HG03378 (cell line): ENCODE results near the gene TOMM22.

Experiments used
- ATAC-seq: cut with Tn5 transposase; IDR thresholded peaks from one replicate; pipeline ENCODE4 v1.9.1; 2021; ENCODE audit warnings: mild to moderate bottlenecking, moderate library complexity; ENCODE audit not compliant: unreplicated experiment

Gene TOMM22

DNA sequence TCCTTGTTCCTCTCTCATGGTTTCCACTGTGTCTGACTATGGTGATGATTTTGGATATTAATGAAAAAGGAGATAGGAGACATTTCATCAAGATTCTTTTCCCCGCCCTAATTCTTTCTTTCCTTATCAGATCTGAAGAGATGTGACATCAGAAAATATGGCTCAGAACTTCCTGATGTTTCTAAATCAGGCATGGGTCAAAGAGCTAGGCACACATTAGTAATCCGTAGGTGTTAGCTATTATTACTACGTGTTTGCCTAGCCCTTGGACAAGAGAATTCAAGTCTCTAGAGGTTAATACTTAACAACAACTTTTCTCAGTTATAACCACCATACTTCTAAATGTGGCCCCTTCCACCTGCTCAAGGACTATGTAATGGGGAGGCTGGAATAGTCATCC is 13.2 kb downstream of the TOMM22 start:
- ATAC-seq: no peak

DNA sequence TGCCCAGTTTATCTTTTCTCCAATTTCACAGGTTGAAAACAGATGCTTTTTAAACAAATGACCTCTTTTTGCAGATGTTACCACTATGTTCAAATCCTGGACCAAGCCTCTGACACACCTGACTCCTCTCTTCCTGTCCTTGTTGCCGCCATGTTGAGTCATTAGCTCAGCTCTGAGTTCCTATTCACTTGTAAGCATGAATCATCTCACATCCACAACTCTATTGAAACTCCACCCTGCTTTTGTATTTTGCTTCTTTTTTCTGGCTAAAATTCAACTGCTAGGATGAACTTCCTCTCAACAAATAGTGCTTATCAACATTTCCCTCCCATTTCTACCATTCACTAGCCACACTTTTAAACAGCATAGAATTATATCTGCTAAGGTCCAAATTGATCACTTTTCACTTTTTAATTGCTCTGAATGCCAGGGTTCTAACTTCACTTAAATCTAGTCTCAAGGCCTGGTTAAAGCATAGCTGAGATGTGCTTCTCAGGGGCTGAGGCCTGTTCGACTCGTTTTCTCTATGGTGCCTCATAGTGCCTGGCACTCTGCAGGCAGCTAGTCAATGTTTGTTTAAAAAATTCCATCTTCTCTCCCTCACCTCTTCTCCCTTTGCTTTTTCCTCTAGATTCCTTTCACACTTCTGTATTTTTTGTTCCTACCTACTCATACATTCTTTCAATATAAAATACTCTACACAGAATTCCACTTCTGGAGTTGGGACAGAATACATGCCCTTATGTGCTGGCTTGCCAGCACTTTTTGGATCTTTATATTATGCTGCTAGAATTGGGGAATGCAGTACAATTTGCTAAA is 15.1 kb downstream of the TOMM22 start:
- no peak for ATAC-seq

DNA sequence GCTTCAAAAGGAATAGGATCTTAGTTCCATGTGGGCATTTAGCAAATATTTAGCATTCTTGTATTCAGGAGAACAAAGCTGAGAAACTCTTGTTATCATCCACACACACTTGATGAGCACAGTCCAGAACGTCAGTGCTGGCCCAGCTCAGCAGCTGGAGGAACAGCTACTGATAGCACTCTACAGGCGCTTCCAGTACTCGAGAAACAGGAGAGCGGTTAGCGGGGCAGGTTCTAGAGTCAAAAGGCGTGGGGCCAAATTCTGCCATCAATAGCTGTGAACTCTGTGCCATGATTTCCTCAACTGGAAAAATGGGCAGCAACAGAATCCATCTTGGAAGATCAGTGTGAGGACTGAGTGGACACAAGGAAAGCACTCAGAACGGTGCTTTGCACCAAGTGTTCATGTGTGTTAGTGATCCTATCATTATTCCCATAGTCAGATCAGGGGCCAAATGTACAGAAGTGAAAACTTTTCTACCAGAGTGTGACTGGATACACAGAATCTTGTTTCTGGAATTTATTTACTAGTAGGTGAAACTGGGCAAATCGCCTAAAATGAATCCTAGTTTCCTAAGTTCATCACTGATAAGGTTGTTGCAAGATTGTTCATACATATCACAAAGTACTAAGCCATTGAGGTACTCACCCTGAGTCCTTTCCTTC is 15.8 kb downstream of the TOMM22 start:
- no peak for ATAC-seq

DNA sequence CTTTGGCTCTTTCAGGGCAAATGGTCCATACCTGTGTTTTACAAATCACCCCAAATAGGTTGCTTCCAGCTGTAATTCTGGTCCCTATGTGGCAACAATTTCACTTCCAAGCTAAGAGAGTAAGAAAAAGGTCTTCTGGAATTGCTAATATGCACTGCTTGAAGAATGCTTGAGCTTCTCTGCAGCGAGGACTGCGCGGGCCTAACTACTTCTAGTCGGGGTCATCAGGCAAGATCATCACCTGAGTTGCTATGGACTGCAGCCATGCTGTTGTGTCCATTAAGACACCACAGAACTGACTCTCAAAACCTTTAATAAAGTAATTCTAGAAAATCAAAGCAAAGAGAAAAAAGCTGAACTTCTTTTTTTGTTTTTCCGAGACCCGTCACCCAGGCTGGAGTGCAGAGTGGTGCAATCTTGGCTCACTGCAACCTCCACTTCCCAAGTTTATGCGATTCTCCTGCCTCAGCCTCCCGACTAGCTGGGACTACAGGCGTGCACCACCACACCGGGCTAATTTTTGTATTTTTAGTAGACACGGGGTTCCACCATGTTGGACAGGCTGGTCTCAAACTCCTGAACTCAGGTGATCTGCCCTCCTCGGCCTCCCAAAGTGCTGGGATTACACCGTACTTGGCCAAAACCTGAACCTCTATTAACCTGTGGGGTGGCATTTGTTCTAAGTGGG is 16.8 kb downstream of the TOMM22 start:
- ATAC-seq: no peak

DNA sequence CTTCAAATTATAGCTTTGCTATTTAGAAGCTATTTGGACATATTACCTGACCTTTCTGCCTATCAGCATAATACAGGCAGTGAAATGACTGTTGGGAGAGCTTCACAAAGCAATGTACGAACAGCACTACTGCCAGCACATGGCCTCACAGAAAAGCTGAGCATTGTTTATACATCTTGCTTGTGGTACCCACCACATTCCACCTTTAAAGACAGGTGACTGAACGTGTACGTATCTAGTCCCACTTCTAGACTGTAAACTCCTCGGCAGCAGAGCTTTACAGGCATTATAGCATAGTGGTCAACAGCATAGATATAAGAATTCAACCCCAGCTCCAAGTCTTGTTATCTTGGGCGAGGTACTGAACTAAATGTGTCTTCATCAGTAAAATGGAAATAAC is 17.4 kb downstream of the TOMM22 start:
- no peak for ATAC-seq

DNA sequence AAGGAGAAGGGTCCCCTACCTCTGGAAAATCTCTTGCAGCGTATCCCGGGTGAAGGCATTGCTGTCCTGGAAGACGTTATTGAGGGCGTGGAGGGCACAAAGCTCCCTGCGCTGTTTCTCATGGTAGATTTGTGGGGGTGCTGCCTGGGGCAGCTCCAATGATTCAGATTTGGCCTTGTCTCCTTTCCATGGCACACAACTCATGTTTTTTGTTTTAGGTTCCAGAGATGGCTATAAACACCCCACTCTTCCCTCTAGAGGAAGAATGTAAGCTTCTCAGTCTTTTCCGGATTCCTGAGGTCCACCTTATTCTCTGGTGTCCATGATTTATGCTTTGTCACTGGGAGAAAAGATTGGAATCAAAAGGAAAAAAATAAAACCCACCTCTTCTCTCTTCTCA is 18.0 kb downstream of the TOMM22 start:
- ATAC-seq: no peak

DNA sequence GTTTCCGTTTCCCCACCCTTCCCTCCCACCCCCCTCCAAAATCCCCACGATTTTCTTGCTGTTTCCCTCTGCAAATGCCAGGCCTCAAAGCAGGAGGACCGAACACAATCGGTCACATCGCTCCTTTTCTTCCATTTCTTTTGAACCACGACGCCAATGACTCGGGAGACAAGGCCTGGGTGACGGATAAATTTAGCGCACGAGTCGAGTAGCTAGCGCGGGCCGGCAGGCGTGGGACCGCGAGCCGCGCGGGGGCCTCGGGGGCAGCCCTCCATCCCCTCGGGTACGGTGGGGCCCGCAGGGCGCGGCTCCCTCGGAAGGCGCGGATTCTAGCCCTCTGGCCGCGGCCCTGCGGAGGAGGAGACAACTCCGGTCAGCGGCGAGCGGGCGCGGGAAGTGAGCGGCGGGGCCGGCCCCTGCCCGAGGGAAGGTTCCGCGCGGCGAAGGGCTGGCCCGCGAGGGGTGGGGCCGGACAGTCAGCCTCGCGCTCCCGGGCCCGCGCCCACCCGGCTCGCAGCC is 18.6 kb downstream of the TOMM22 start:
- ATAC-seq: no peak

DNA sequence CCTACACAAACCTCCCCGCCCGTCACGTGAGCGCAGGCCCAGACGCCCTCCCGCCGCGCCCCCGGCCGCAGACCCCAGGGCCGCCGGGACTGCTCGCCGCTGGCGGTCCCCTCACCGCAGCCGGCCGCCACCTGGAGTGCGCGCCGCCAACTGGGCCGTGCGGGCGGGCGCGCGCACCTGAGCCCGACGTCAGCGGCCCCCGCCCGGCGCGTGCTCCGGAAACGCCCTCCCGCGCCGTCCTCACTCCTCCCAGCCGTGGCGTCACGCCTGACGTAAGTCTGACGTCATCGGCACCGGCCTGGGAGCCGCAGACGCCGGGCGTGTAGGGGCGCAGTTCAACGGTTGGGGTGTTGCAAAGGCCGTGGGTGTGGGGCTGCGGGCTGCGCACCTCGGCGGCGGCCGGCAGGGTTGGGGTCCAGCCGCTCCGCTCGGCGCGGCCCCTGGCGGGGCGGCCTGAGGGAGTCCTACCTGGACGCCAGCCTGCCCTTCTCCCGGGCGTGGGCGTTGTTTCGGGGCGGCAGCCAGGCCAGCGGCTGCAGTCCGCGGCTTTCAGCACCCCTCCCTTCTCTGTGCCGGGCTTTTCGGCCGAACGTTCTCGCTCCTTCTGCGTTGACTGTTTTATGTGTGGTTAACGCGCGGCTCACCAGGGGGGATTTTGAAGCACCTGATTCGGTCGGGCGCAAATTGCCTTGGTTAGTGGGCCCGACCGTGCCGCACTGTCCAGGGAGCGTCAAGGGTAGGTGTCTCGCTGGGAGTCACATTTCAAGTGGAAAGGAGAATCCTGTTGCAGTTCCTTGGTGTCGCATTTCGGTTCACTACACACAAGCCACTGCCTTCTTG is 19.3 kb downstream of the TOMM22 start, which contains the start of gene JOSD1:
JOSD1 (minus strand) TSS at position 155 of the 840 bp plus-strand sequence. CDS start 956 bp downstream, outside the sequence.
- ATAC-seq: peak; percentile 13

DNA sequence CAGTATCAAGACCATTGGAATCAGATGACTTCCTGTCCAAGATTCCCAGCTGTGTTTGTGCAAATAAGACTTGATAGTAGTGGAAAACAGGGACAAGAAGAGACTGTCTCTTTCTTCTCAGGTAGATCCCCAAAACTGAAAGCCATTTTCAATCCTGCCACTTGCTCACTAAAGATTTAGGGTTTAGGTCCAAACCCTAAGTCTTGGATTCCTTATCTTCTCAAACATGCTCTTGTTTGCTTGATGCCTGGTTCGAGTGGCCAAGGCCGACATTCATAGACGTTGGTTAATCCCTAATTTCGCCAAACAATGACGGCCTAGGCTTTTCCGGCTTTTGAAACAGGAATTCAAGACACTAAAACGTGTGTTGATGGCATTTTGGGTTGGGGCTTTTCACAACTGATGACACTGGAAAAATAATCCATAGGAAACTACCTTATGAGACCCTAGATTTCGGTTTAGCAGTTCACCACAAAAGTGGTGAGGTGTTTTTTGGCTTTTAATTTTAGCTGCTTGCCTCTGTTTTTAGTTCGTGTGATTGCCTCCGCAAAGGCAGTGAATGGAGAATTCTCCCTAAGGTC is 23.0 kb downstream of the TOMM22 start:
- no peak for ATAC-seq

DNA sequence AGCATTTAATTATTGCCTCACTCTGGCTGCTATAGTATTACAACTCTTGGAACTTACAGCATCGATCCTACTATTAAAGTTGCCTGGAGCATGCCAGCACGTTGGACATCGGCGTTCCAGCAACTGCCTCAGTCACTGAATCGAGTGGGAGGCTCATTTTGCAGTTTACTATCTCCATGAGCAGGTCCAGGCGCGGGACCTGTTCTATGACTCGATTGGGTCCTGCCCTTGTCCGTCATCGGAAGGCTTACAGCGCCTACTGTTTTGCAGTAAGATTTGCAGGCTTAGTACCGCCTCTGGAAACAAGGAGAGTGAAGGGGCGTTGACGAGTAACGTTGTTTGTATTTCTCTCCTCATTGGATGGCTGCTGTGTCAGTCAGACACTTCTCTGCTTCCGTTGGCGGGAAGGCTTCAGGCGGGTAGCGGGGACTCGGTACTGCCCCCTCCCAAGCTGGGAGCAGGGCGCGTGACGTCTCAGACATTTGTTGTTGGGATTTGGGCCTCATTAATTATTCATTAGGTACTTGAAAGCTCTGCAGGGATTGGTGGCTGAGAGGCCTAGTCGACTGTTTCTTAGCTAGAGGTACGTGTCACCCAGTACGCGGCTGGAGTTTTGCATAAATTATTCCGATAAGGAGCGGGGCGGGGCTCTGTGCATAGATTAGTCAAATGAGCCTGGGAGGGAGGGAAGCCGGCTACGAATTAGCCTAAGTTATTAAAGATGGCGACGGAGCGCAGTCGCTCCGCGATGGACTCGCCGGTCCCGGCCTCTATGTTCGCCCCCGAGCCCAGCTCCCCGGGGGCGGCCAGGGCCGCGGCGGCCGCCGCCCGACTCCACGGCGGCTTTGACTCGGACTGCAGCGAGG is 23.7 kb downstream of the TOMM22 start, which contains the start of gene GTPBP1:
GTPBP1 (plus strand) TSS at position 710 of the 866 bp plus-strand sequence; CDS start at position 722, 12 bp downstream.
- peak; percentile 77 for ATAC-seq

DNA sequence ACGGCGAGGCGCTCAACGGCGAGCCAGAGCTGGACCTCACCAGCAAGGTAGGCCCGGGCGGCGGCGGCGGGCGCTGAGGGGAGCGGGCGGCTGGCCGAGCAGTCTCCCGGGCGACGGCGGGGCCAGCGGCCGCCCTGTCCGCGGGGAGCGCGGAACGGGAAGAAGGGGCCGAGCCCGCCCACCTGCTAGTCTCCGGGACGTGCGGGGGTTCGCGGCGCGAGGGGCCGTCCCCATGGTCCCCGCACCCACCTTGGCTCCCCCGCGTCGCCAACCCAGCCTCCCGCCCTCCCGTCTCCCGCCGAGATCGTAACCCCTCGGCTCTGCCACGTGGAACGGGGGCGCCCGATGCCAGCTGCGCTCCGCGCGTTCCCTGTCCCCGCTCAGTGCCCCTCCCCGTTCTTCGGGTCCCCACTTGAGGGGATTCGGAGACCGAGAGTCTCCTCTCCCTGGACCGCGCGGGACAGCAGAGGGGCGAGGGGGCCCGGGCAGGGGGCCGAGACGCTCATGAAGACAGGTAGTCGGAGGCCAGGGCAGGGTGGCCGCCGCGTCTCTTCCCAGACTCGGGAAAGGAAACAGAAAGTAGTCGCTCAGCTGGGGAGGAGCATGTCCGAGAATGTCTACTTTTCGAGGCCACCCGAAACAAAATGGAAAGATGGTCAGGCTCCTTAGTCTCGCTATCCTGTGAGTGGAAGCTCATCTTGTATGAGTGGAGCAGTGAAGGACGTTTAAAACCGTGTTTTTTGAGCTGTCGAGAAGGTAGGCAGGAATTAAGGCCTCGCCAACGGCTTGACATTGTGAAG is 24.5 kb downstream of the TOMM22 start:
- ATAC-seq: no peak

DNA sequence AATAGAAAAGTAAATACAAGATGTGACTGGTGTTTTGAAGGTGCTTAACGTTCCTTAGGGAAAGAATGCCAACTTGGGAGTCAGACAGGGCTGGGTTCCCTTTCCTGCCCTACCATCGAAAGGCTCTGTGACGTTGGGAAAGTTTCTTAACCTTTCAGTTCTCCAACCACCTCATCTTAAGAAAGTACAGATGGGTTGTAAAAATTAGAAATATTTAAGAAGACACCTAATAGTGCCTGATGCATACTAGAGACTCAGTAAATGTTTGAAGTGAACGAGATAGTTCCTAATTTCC is 25.1 kb downstream of the TOMM22 start:
- no peak for ATAC-seq

DNA sequence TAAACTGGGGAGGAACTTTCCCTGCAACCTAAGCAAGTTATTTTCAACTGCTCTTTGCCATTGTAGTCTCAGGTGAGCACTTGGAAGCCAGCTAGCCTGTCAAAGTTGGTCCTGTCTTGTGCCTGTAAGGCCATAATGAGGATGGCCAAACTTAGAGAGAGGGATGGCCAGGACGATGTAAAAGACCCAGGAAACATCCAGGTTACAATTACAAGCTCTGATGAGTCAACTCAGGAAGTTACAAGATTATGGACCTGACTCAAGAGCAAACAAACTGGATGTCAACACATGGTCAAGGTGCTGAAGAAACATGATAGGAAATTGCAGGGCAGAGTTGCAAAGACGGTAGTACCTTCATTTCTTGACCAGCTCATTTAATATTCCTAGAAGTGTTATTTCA is 25.6 kb downstream of the TOMM22 start:
- no peak for ATAC-seq

DNA sequence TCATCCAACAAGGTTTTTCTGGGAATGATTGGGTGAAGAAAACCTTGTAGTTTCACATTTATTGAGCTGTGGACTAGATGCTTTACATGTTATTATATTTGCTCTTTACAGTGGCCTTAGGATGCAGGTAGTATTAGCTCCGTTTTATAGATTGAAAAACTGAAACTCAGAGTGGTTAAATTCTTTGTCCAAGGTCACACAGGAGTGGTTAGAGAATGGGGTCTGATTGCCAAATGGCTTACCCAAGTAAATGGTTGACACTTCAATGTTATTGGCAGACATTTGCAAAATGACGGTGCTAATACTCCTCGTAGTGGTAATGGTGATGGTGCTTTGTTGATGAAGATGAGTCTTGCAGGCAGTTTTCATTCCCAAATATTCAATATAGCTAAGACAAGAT is 26.2 kb downstream of the TOMM22 start:
- no peak for ATAC-seq

DNA sequence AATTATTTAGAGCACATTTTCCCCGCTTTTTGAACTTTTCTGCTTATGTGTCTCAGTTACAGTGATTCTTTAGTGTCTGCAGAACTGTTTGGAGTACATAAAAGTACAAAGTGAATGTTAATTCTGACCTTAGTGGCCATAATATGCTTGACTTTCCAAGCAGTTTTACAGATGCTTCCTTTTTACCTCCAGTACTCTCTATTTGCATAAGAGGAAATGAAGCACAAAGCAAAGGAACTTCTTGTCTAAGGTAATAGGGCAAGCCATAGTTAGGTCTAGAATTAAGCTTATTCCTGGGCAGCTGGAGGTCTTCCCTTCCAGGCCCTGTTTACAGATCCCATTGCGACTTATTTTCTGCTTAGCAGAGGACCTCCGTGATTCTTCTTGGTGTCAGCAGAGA is 27.5 kb downstream of the TOMM22 start:
- no peak for ATAC-seq

DNA sequence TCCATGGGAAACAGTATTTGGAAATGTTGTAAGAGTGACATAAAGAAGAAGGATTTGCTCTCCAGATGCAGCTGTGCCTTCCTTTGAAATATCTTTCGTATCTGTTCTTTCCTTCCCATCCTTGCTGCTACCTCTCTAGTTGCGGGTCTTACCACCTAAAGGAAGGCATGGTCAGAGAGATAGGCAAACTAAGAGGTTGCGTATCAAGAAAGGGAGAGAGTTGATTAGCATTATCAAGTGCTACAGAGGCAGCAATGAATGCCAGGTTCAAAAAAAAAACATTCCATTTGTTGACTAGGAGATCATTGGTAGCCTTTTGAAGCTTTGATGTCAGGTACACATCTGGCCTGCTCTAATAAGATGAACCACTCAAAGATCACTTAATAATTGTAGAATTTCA is 28.6 kb downstream of the TOMM22 start:
- no peak for ATAC-seq

DNA sequence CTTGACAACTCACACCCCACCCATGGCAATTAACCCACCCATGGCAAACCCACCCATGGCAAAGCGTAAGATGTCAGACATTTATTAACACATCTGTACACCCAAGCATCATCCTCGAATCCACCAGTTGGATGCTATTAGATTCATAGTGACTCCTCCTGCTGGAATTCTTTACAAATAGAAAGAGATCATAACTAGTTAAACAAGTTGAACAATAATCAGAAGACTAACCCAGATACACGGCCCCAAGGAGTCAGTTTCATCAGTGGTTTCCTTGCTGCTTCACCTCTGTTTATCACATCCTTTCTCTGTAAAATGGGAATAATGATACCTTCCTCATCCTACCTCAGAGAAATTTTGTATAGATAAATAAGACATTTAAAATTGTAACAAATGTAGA is 29.1 kb downstream of the TOMM22 start:
- no peak for ATAC-seq

DNA sequence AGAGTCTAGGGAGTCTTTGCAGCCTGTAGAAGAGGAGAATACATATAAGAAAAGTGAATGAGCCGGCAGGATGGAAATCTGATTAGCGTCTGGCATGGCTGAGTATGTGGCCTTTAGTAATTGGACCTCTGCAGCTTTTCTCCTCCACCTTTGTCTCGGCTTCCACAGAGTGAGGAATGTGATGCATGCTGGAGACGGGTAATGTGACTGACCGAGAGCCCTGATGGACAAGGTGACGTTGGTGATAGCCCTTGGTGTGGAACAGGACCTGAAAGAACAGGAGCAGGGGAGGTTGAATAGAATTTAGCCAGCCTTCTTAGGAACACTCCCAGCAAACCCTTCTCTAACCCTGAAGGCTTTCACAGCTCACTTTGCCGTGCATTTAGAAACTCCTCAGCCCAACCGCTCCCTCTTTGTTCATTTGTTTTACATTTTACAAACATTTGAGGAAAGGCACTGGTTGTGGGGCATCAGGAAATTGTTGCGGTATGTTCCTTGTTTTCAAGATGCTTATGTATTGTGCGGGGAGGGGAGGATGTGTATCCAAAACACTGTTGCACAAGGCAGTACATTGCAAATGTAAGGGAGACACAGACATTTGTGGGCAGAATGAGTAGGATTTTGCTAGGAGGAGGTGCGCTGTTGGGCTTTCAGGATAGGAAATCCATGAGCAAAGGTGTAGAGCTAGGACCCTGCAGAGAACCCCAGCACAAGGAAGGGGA is 30.9 kb downstream of the TOMM22 start:
- ATAC-seq: no peak
